ENCODE data around the gene VTI1A.
"Not testable (repeated sequence)": the region's sequence is repeated elsewhere in the genome, so short reads cannot be mapped to it uniquely, and the experiment has no call there.

The VTI1A gene

GRCh38 chr10:112723876-112724275, 276.9 kb downstream of the VTI1A start:
- no peak for DNase-seq (ENCODE audit: low spot score)

GRCh38 chr10:112724404-112724991, 277.5 kb downstream of the VTI1A start:
- DNase-seq (ENCODE audit: low spot score): no peak

- no peak for DNase-seq (ENCODE audit: low spot score)
Observed at GRCh38 chr10:112728118-112728883, 281.3 kb downstream of the VTI1A start.

GRCh38 chr10:112728997-112729396, 282.0 kb downstream of the VTI1A start:
- DNase-seq (ENCODE audit: low spot score): no peak

GRCh38 chr10:112731450-112731849, 284.4 kb downstream of the VTI1A start:
- not testable (repeated sequence) for DNase-seq (ENCODE audit: low spot score)

GRCh38 chr10:112732277-112732921, 285.4 kb downstream of the VTI1A start:
- peak; percentile 75 for DNase-seq (ENCODE audit: low spot score)

GRCh38 chr10:112735041-112735695, 288.2 kb downstream of the VTI1A start:
- DNase-seq (ENCODE audit: low spot score): no peak

GRCh38 chr10:112738606-112739591, 291.9 kb downstream of the VTI1A start:
- no peak for DNase-seq (ENCODE audit: low spot score)

GRCh38 chr10:112739592-112740353, 292.8 kb downstream of the VTI1A start:
- DNase-seq (ENCODE audit: low spot score): no peak

- DNase-seq (ENCODE audit: low spot score): peak; percentile 71
Observed at GRCh38 chr10:112741830-112742402, 294.9 kb downstream of the VTI1A start.

- peak; percentile 17 for DNase-seq (ENCODE audit: low spot score)
Observed at GRCh38 chr10:112744181-112745096, 297.4 kb downstream of the VTI1A start.

GRCh38 chr10:112746329-112746728, 299.3 kb downstream of the VTI1A start:
- no peak for DNase-seq (ENCODE audit: low spot score)

GRCh38 chr10:112750427-112751167, 303.6 kb downstream of the VTI1A start:
- DNase-seq (ENCODE audit: low spot score): no peak

GRCh38 chr10:112751651-112752050, 304.6 kb downstream of the VTI1A start:
- DNase-seq (ENCODE audit: low spot score): no peak

- no peak for DNase-seq (ENCODE audit: low spot score)
Observed at GRCh38 chr10:112752288-112752687, 305.3 kb downstream of the VTI1A start.

- DNase-seq (ENCODE audit: low spot score): no peak
Observed at GRCh38 chr10:112753961-112754411, 307.0 kb downstream of the VTI1A start.

GRCh38 chr10:112755446-112756234, 308.6 kb downstream of the VTI1A start:
- DNase-seq (ENCODE audit: low spot score): peak; percentile 29

GRCh38 chr10:112756235-112756527, 309.2 kb downstream of the VTI1A start:
- no peak for DNase-seq (ENCODE audit: low spot score)

All from kidney tubule cell (primary cell).